ENCODE results near the gene PRM2.

The PRM2 gene

DNA sequence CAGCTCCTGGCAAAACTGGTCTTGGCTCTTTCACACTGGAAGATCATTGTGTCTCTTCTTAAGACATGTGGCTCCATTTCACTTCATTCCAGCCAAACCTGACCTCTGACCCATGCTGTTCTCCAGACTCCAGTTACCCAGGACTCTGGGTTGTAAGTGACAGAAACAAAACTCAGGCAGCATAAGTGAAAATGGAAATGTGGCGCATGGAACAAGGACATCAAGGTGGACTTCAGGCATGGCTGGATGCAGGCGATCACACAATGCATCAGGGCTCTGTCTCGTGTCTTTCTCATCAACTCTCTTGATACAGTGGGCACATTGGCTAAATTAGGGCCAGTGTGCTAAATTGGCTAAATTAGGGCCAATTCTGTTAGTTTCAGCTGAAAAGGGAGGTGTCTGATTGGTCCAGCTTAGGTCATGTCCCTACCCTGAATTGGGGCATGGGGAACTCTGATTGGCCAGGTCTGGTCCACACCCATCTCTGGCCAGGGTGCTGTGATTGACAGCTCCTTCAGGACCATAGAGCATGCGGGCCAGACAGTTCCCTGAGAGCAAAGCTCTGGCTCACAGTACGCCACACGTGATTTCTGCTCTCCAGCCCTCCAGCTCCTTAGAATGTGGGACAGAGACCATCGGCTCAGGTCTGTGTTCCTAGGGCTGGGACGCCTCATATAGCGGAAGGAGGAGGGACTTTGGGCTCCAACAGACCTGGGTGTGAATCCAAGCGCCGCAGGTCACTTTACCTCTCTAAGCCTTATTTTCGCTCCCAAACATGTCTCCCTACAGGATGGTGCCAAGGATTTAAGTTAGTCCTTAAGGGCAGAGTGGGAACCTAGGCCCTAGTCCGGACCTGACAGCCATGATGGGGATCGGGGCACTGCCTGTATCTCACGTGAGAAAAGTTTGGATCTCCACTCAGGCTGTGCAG is 37.7 kb downstream of the PRM2 start:
- no peak overlapping the region for H3K27ac Mint-ChIP-seq

GRCh38 chr16:11236461-11237254 is 39.6 kb downstream of the PRM2 start:
- H3K9me3 Mint-ChIP-seq, result no peaks in the 10 kb centered on the region
- H3K4me1 Mint-ChIP-seq, result peaks cover 32% of the 10 kb centered on the region
- H3K36me3 Mint-ChIP-seq, result no peaks in the 10 kb centered on the region
- no peak overlapping the region for H3K4me3 Mint-ChIP-seq
- H3K27me3 Mint-ChIP-seq, result no peaks in the 10 kb centered on the region
- H3K27ac Mint-ChIP-seq, result no peak overlapping the region
- ATAC-seq, result no peak

More for the DNA sequence above, 37.7 kb downstream of the PRM2 start:
- H3K27me3 Mint-ChIP-seq, result no peaks in the 10 kb centered on the region
- H3K9me3 Mint-ChIP-seq, result no peaks in the 10 kb centered on the region
- no peaks in the 10 kb centered on the region for H3K36me3 Mint-ChIP-seq
- ATAC-seq, result no peak
- no peak overlapping the region for H3K4me3 Mint-ChIP-seq
- peaks cover 13% of the 10 kb centered on the region for H3K4me1 Mint-ChIP-seq

DNA sequence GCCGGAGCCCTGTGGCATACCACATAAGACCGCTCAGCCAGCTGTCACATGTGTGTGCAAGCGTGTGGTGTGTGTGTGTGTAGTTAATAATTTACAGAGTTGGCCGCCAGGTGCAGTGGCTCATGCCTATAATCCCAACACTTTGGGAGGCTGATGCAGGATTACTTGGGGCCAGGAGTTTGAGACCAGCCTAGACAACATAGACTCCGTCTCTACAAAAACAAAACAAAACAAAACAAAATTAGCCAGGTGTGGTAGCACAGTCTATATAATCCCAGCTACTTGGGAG is 40.6 kb downstream of the PRM2 start:
- no peaks in the 10 kb centered on the region for H3K36me3 Mint-ChIP-seq
- H3K9me3 Mint-ChIP-seq, result no peaks in the 10 kb centered on the region
- peaks cover 38% of the 10 kb centered on the region for H3K4me1 Mint-ChIP-seq
- no peak overlapping the region for H3K4me3 Mint-ChIP-seq
- ATAC-seq, result no peak
- H3K27me3 Mint-ChIP-seq, result no peaks in the 10 kb centered on the region
- H3K27ac Mint-ChIP-seq, result no peak overlapping the region

- no peaks in the 10 kb centered on the region for H3K9me3 Mint-ChIP-seq
- H3K36me3 Mint-ChIP-seq, result no peaks in the 10 kb centered on the region
- ATAC-seq, result no peak
- no peaks in the 10 kb centered on the region for H3K27me3 Mint-ChIP-seq
- peaks cover 38% of the 10 kb centered on the region for H3K4me1 Mint-ChIP-seq
- H3K27ac Mint-ChIP-seq, result no peak overlapping the region
- H3K4me3 Mint-ChIP-seq, result no peak overlapping the region
Observed at GRCh38 chr16:11234884-11235702, 41.2 kb downstream of the PRM2 start.

DNA sequence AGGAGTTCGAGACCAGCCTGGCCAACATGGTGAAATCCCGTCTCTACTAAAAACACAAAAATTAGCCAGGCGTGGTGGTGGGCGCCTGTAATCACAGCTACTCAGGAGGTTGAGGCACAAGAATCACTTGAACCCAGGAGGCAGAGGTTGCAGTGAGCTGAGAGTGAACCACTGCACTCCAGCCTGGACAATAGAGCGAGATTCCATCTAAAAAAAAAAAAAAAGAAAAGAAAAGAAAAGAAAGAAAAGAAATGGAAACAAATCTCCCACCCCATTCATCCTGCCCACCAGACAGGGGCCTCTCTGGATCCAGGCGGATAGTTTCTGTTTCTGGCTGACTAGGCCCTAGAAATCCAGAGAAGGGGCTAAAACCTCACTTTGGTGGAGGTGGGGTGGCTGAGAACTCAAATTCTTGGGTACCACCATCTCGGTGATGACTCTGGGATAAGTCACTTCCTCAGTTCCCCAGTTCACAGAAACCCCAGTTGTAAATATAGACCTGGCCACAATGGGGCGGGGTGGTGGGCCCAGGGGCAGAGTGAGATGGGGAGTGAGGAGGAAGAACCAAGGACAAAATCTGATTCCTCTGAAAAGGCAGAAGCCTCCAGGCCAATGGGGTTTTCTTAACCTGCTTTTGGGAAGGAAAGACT is 42.4 kb downstream of the PRM2 start:
- H3K27ac Mint-ChIP-seq, result peak overlapping the region; percentile 92
- no peaks in the 10 kb centered on the region for H3K36me3 Mint-ChIP-seq
- no peak overlapping the region for H3K4me3 Mint-ChIP-seq
- H3K4me1 Mint-ChIP-seq, result peaks cover 42% of the 10 kb centered on the region
- ATAC-seq, result no peak
- no peaks in the 10 kb centered on the region for H3K27me3 Mint-ChIP-seq
- H3K9me3 Mint-ChIP-seq, result no peaks in the 10 kb centered on the region

- Mint-ChIP-seq H3K9me3 (no peaks in the 10 kb centered on the region), H3K27ac (peak overlapping the region; percentile 92), H3K36me3 (no peaks in the 10 kb centered on the region), H3K27me3 (no peaks in the 10 kb centered on the region), H3K4me3 (peak overlapping the region; percentile 55), H3K4me1 (peaks cover 45% of the 10 kb centered on the region)
- peak; percentile 90 for ATAC-seq
Observed at GRCh38 chr16:11232852-11233726, 43.2 kb downstream of the PRM2 start.

DNA sequence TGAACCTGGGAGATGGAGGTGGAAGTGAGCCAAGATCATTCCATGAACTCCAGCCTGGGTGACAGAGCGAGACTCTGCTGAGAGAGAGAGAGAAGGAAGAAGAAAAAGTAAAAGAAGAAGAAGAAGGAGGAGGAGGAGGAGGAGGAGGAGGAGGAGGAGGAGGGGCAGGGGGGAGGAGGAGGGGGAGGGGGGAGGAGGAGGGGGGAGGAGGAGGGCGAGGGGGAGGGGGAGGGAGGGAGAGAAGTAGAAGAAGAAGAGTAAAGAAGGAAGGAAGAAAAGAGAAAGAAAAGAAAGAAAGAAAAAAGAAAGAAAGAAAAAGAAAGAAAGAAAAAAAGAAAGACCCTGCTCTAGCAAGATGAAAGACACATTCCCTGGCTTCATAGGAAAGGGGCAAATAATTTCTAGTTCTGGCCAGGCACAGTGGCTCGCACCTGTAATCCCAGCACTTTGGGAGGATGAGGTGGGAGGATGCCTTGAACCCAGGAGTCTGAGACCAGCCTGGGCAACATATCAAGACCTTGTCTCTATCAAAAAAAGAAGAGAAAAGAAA is 43.9 kb downstream of the PRM2 start:
- no peaks in the 10 kb centered on the region for H3K36me3 Mint-ChIP-seq
- no peak for ATAC-seq
- no peaks in the 10 kb centered on the region for H3K9me3 Mint-ChIP-seq
- H3K4me1 Mint-ChIP-seq, result peaks cover 45% of the 10 kb centered on the region
- H3K27ac Mint-ChIP-seq, result peak overlapping the region; percentile 92
- peak overlapping the region; percentile 67 for H3K4me3 Mint-ChIP-seq
- no peaks in the 10 kb centered on the region for H3K27me3 Mint-ChIP-seq

DNA sequence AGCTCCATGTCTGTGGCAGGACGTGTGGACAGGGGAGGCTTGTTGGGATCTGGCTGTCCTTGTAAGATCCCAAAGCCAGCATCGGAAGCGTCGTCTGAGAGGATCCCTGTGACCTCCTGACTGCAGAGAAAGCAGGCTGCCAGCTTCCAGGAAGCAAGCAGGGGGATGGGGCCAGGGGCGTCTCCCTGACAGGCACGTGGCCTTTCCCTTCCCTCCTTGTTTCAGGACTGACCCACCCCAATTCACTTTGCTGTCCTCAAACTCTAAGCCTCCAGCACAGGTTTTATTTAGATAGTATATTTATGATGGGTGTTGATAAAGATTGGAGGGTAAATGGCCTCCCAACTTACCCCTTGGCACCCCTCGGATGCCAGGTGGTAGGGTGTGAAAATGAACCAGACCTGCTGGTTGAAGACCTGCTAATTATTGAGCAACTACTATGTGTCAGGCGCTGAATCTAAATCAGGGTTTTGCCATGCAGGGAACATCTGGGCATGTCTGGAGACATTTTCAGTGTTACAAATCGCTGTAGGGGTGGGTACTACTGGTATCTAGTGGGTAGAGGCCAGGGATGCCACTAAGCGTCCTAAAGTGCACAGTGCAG is 44.8 kb downstream of the PRM2 start:
- peaks cover 47% of the 10 kb centered on the region for H3K4me1 Mint-ChIP-seq
- no peak for ATAC-seq
- no peaks in the 10 kb centered on the region for H3K27me3 Mint-ChIP-seq
- no peak overlapping the region for H3K4me3 Mint-ChIP-seq
- peak overlapping the region; percentile 92 for H3K27ac Mint-ChIP-seq
- H3K36me3 Mint-ChIP-seq, result no peaks in the 10 kb centered on the region
- H3K9me3 Mint-ChIP-seq, result no peaks in the 10 kb centered on the region

- Mint-ChIP-seq H3K27ac (peak overlapping the region; percentile 92), H3K36me3 (no peaks in the 10 kb centered on the region), H3K4me3 (no peak overlapping the region), H3K9me3 (no peaks in the 10 kb centered on the region), H3K27me3 (no peaks in the 10 kb centered on the region), H3K4me1 (peaks cover 61% of the 10 kb centered on the region)
- no peak for ATAC-seq
Observed at GRCh38 chr16:11229906-11230305, 46.4 kb downstream of the PRM2 start.

- Mint-ChIP-seq H3K36me3 (no peaks in the 10 kb centered on the region), H3K4me3 (no peak overlapping the region), H3K4me1 (peaks cover 62% of the 10 kb centered on the region), H3K9me3 (no peaks in the 10 kb centered on the region), H3K27ac (peak overlapping the region; percentile 92), H3K27me3 (no peaks in the 10 kb centered on the region)
- ATAC-seq, result no peak
Observed at GRCh38 chr16:11229432-11229831, 46.8 kb downstream of the PRM2 start.

DNA sequence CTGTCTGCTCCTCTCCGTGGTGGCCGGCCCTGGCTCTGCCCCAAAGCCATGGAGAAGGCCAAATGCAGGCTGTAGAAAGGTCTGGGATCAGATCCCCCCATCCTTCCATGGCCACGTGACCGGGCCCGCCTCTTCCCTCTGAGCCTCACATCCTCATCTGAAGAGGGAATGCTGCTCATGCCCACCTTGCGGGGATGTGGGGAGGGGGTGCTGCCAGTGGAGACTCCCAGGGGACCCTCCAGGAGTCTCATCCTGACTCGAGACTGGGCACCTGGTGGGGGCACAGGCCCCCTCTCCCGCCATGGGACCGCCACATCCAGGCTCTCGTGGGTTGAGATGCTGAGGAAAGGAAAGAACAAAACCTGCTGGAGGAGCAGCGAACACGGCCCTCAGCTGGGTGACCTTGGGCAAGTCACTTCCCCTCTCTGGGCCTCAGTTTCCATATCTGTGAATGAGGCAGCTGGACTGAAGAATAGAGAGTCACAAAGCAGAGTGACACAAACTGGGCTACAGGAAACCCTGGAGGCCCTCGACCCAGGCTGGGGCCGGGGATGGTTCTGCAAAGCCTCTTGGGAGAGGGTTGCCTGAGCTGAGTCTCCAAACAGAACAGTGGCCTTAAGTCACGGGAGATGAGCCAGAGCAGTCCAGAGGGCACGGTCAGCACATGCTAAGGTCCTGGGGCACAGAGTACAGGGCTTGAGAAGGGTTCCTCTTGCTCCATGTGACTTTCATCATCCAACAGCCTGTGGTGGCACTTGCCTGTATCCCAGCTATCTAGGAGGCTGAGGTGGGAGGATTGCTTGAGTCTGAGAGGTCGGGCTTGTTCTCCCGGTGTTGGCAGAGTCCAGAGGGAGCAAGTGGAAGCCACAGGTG is 50.4 kb downstream of the PRM2 start:
- Mint-ChIP-seq H3K4me1 (peaks cover 47% of the 10 kb centered on the region), H3K4me3 (peak overlapping the region; percentile 57), H3K36me3 (no peaks in the 10 kb centered on the region), H3K27me3 (no peaks in the 10 kb centered on the region), H3K9me3 (no peaks in the 10 kb centered on the region), H3K27ac (peak overlapping the region; percentile 94)
- no peak for ATAC-seq

Measured in stimulated activated memory B cell treated with anti-CD40 and anti-IgM and Interleukin-4, amounts not matched to agents 10 μg/mL and 1 μg/mL and 100 μg/mL, for 72 hours (primary cell).